HepG2 (cell line): ENCODE results near the gene CPT1B. TPM values are rescaled to one million over a fixed set of nuclear protein-coding genes. Genes with fewer than 3 reads are reported as not detected.

Experiments
- HNRNPL ChIP-seq: fragments of 200-400 bp; formaldehyde crosslinking; IDR thresholded peaks from 2 replicates; pipeline ENCODE4 v1.6.1; 2017; ENCODE audit warnings: mild to moderate bottlenecking, low read depth, low read length
- NFKBIZ ChIP-seq: IDR thresholded peaks from 2 replicates; pipeline ENCODE4 v1.6.1; 2018; ENCODE audit warnings: missing genetic modification reagents, missing compliant biosample characterization
- NR2F1 ChIP-seq, 2 experiments: fragments of 450-650 bp in 1 of 2; formaldehyde crosslinking in 1 of 2; IDR thresholded peaks; 2 replicates each; pipeline versions ENCODE4 v1.5.0 to v1.6.1; 2016 to 2020; ENCODE audit warnings: mild to moderate bottlenecking in 1 of 2, missing compliant biosample characterization in 1 of 2, missing genetic modification reagents in 1 of 2, moderate library complexity in 1 of 2
- SNAI1 ChIP-seq: sonication (generic); formaldehyde crosslinking; IDR thresholded peaks from 2 replicates; pipeline ENCODE4 v1.5.0; 2020; ENCODE audit warnings: mild to moderate bottlenecking, missing genetic modification reagents, borderline replicate concordance
- YEATS4 ChIP-seq: sonication (generic); formaldehyde crosslinking; IDR thresholded peaks from 2 replicates; pipeline ENCODE4 v1.4.0; 2020; ENCODE audit warnings: missing genetic modification reagents, borderline replicate concordance
- ZNF207 ChIP-seq: fragments of 450-650 bp; IDR thresholded peaks from 2 replicates; pipeline ENCODE4 v1.6.1; 2016; ENCODE audit warnings: antibody characterized with exemption, borderline replicate concordance
- ZNF225 ChIP-seq: sonication (generic); formaldehyde crosslinking; IDR thresholded peaks from 2 replicates; pipeline ENCODE4 v1.4.0; 2020; ENCODE audit warnings: mild to moderate bottlenecking, missing genetic modification reagents
- ZNF234 ChIP-seq: sonication (generic); formaldehyde crosslinking; conservative IDR thresholded peaks from 2 replicates; pipeline ENCODE4 v1.5.1; 2020; ENCODE audit warnings: mild to moderate bottlenecking, missing genetic modification reagents
- ZNF781 ChIP-seq: sonication (generic); formaldehyde crosslinking; IDR thresholded peaks from 2 replicates; pipeline ENCODE4 v1.5.1; 2020; ENCODE audit warnings: borderline replicate concordance, mild to moderate bottlenecking, missing genetic modification reagents; ENCODE audit errors: not compliant biosample characterization
- ZNF792 ChIP-seq: IDR thresholded peaks from 2 replicates; pipeline ENCODE4 v1.6.1; 2016
- ZNF878 ChIP-seq: sonication (generic); formaldehyde crosslinking; IDR thresholded peaks from 2 replicates; pipeline ENCODE4 v1.8.1; 2023; ENCODE audit warnings: mild to moderate bottlenecking, missing genetic modification reagents, moderate library complexity
- polyA plus RNA-seq, 8 experiments: library from polyadenylated mRNA; depleted of rRNA in 3 of 8; stranded (reverse) in 7 of 8; unstranded in 1 of 8; fragments of >200 nt; fragmentation: Illumina TruSeq in 4 of 8; extraction: Trizol in 4 of 8; gene quantifications; 2 replicates each; pipeline versions ENCODE4 v1.2.1 to v1.2.3, GENCODE V29; 2011 to 2016; ENCODE audit warnings: low read depth in 4 of 8, missing spikeins in 1 of 8, mixed read lengths in 1 of 8; ENCODE audit not compliant: insufficient read depth in 1 of 8
- total RNA-seq, 5 experiments: library from RNA; depleted of rRNA; stranded (reverse); fragments of >200 nt; fragmentation: Illumina TruSeq; extraction: Trizol; gene quantifications; 2 replicates each; pipeline ENCODE4 v1.2.3, GENCODE V29; 2016; ENCODE audit warnings: low read depth in 1 of 5
- TF ChIP-seq, protein P1 (sequence below): sonication (generic); formaldehyde crosslinking; IDR thresholded peaks from 2 replicates; pipeline ENCODE4 v1.8.1; 2023; ENCODE audit warnings: missing genetic modification reagents, mild to moderate bottlenecking, borderline replicate concordance
- TF ChIP-seq, protein P2 (sequence below): sonication (generic); formaldehyde crosslinking; IDR thresholded peaks from 2 replicates; pipeline ENCODE4 v1.8.0; 2023; ENCODE audit warnings: mild to moderate bottlenecking, missing genetic modification reagents
- TF ChIP-seq, protein P3 (sequence below): sonication (generic); formaldehyde crosslinking; IDR thresholded peaks from 2 replicates; pipeline ENCODE4 v1.4.0; 2020; ENCODE audit warnings: mild to moderate bottlenecking, missing genetic modification reagents
- TF ChIP-seq, protein P4 (sequence below): sonication (generic); formaldehyde crosslinking; IDR thresholded peaks from 2 replicates; pipeline ENCODE4 v1.4.0; 2020; ENCODE audit warnings: missing genetic modification reagents; ENCODE audit errors: not compliant biosample characterization
- TF ChIP-seq, protein P5 (sequence below): sonication (generic); formaldehyde crosslinking; IDR thresholded peaks from 2 replicates; pipeline ENCODE4 v1.8.0; 2022; ENCODE audit warnings: missing genetic modification reagents, mild to moderate bottlenecking, borderline replicate concordance
- TF ChIP-seq, protein P6 (sequence below): sonication (generic); formaldehyde crosslinking; conservative IDR thresholded peaks from 2 replicates; pipeline ENCODE4 v1.4.0; 2020; ENCODE audit warnings: missing genetic modification reagents

The CPT1B gene
- total and polyA plus RNA-seq, 2 of the 13 experiments (the other 11 are each of a cell fraction or from before 2014, with no cell fraction given) = 9.2 to 19.5 TPM

DNA sequence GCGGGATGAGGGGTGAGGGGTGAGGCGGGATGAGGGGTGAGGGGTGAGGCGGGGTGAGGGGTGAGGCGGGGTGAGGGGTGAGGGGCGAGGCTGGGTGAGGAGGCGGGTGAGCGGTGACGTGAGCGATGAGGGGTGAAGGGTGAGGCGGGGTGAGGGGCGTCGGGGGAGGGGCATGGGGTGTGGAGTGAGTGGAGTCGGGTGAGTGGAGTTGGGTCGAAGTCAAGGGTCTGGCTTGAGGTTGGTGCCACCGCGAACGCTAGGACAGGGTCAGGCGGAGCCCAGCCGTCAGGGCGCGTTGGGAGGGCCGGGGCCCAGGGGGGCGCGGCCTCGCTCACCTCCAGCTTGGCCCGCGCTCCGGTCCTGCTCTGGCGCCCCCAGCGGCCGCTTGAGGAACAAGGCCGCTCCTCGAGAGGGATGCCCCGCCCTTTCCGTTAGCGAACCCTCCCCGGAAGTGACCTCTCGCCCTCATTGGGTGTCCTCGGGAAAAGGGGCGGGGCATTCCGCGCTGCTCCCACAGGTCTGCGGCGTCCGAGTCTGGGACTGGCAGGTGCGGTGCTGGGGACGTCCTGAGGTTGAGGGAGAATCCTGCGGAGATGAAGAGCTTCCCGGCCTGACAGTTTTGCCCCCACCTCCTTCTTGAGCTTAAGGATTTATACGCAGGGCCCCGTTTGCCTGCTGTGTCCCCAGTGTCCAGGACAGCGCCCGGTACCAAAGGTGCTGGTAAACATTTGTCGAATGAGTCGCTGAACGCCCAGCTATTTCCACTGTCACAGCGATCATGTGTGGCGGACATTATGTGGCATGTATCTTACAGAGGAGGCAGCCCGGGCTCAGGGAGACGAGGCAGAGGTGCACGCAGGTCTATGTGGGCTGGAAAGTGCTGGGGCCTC, 15.5 kb downstream of the CPT1B start, which contains the start of gene SYCE3 (continued):
- TF ChIP-seq, protein P1, sequence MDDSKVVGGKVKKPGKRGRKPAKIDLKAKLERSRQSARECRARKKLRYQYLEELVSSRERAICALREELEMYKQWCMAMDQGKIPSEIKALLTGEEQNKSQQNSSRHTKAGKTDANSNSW (CRISPR knock-in tag) = no peak
- TF ChIP-seq NFKBIZ (CRISPR knock-in tag) (no peak), ZNF207 (no peak), ZNF878 (CRISPR knock-in tag) (no peak), YEATS4 (CRISPR knock-in tag) (0 out of 2 replicates have a peak, but pooled peaks have one; percentile 38), ZNF225 (CRISPR knock-in tag) (no peak), ZNF792 (CRISPR knock-in tag) (no peak), HNRNPL (no peak), ZNF781 (CRISPR knock-in tag) (no peak), SNAI1 (CRISPR knock-in tag) (no peak), ZNF234 (CRISPR knock-in tag) (no peak), NR2F1 (CRISPR knock-in tag; IDR thresholded peaks at IDR 0.05) (peak in 1 of 2 experiments; percentile 54; a peak in 1 of 4 replicates)
- TF ChIP-seq, protein P2, sequence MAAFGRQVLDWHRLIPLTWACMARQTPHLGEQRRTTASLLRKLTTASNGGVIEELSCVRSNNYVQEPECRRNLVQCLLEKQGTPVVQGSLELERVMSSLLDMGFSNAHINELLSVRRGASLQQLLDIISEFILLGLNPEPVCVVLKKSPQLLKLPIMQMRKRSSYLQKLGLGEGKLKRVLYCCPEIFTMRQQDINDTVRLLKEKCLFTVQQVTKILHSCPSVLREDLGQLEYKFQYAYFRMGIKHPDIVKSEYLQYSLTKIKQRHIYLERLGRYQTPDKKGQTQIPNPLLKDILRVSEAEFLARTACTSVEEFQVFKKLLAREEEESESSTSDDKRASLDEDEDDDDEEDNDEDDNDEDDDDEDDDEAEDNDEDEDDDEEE (CRISPR knock-in tag) = no peak
- TF ChIP-seq, protein P3, sequence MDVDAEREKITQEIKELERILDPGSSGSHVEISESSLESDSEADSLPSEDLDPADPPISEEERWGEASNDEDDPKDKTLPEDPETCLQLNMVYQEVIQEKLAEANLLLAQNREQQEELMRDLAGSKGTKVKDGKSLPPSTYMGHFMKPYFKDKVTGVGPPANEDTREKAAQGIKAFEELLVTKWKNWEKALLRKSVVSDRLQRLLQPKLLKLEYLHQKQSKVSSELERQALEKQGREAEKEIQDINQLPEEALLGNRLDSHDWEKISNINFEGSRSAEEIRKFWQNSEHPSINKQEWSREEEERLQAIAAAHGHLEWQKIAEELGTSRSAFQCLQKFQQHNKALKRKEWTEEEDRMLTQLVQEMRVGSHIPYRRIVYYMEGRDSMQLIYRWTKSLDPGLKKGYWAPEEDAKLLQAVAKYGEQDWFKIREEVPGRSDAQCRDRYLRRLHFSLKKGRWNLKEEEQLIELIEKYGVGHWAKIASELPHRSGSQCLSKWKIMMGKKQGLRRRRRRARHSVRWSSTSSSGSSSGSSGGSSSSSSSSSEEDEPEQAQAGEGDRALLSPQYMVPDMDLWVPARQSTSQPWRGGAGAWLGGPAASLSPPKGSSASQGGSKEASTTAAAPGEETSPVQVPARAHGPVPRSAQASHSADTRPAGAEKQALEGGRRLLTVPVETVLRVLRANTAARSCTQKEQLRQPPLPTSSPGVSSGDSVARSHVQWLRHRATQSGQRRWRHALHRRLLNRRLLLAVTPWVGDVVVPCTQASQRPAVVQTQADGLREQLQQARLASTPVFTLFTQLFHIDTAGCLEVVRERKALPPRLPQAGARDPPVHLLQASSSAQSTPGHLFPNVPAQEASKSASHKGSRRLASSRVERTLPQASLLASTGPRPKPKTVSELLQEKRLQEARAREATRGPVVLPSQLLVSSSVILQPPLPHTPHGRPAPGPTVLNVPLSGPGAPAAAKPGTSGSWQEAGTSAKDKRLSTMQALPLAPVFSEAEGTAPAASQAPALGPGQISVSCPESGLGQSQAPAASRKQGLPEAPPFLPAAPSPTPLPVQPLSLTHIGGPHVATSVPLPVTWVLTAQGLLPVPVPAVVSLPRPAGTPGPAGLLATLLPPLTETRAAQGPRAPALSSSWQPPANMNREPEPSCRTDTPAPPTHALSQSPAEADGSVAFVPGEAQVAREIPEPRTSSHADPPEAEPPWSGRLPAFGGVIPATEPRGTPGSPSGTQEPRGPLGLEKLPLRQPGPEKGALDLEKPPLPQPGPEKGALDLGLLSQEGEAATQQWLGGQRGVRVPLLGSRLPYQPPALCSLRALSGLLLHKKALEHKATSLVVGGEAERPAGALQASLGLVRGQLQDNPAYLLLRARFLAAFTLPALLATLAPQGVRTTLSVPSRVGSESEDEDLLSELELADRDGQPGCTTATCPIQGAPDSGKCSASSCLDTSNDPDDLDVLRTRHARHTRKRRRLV (CRISPR knock-in tag) = no peak
- TF ChIP-seq, protein P4, sequence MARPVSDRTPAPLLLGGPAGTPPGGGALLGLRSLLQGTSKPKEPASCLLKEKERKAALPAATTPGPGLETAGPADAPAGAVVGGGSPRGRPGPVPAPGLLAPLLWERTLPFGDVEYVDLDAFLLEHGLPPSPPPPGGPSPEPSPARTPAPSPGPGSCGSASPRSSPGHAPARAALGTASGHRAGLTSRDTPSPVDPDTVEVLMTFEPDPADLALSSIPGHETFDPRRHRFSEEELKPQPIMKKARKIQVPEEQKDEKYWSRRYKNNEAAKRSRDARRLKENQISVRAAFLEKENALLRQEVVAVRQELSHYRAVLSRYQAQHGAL (CRISPR knock-in tag) = no peak
- TF ChIP-seq, protein P5, sequence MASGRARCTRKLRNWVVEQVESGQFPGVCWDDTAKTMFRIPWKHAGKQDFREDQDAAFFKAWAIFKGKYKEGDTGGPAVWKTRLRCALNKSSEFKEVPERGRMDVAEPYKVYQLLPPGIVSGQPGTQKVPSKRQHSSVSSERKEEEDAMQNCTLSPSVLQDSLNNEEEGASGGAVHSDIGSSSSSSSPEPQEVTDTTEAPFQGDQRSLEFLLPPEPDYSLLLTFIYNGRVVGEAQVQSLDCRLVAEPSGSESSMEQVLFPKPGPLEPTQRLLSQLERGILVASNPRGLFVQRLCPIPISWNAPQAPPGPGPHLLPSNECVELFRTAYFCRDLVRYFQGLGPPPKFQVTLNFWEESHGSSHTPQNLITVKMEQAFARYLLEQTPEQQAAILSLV (CRISPR knock-in tag) = peak; percentile 38; the same call in 1 of the 2 replicates
- TF ChIP-seq, protein P6, sequence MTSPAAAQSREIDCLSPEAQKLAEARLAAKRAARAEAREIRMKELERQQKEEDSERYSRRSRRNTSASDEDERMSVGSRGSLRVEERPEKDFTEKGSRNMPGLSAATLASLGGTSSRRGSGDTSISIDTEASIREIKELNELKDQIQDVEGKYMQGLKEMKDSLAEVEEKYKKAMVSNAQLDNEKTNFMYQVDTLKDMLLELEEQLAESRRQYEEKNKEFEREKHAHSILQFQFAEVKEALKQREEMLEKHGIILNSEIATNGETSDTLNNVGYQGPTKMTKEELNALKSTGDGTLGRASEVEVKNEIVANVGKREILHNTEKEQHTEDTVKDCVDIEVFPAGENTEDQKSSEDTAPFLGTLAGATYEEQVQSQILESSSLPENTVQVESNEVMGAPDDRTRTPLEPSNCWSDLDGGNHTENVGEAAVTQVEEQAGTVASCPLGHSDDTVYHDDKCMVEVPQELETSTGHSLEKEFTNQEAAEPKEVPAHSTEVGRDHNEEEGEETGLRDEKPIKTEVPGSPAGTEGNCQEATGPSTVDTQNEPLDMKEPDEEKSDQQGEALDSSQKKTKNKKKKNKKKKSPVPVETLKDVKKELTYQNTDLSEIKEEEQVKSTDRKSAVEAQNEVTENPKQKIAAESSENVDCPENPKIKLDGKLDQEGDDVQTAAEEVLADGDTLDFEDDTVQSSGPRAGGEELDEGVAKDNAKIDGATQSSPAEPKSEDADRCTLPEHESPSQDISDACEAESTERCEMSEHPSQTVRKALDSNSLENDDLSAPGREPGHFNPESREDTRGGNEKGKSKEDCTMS = no peak
